ENCODE results near the gene EPG5. TPM values are rescaled to one million over a fixed set of nuclear protein-coding genes. Genes with fewer than 3 reads are reported as not detected.

The EPG5 gene
- total and polyA plus RNA-seq, 3 donors from 2014 or later = 19.0 to 66.4 (median 55.7) TPM

GRCh38 chr18:45841060-45841764 lies 125.9 kb downstream of the EPG5 start:
- DNase-seq = no peak
- Histone ChIP-seq H3K27ac (no peak overlapping the region), H3K4me1 (peaks cover 3% of the 10 kb centered on the region), H3K36me3 (ENCODE audit: low read depth, missing control alignments) (no peaks in the 10 kb centered on the region), H3K4me3 (no peak overlapping the region), H3K9me3 (no peaks in the 10 kb centered on the region), H3K27me3 (no peaks in the 10 kb centered on the region)
- no peak for TF ChIP-seq POLR2A (IDR thresholded peaks at IDR 0.05)
- TF ChIP-seq CTCF (IDR thresholded peaks at IDR 0.05) = no peak
- intact Hi-C loops (cut with DNase I; ENCODE audit: low total_unique reads) = no loop called here
- 75 to 88% methylated on average over 17 of the region's 17 CpGs for WGBS, 2 donors

DNA sequence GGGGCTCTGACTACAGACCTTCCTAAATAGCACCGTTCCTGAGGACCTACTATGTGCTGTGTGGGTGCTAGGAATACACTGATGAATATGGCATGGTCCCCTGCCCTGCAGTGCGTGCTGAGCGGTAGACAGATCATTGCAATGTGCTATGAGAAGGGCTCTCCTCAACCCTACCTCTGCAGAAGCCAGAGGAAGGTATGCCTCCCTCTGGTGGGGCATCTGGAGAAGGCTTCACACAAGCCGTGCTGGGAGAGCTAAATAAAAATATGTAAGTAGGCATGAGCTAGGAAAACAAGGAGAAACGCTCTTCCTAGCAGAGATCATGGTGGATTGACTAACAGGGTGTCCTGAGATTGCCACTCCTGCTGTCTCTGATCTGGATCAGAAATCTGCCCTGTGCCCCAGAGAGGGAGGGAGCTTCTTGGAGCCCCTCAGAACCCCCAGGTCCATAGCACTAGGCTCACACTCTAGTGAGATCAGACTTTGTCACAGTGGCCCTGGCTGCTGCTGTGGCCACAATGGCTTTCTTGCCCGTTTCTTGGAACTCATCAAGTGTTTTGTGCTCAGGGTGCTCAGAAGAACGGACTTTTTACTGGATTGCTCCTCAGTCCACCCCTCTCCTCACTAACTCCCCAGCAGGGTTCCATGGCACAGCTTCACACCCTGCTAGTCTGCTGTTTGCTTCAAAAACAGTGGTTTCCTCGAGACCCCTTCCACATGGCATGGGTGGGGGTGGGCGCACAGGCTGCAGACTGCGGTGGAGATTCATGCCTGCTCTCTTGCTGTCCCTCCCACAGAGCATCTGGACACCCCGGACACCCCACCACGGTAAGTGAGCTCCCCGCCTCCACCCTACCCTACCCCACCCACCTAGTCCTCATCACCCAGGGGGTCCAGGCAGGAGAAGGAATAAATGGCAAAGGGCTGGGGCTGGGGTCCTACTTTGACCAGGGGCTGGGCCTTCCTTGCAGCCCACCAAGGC lies 127.4 kb downstream of the EPG5 start:
- H3K4me1 ChIP-seq = peaks cover 5% of the 10 kb centered on the region
- TF ChIP-seq CTCF (IDR thresholded peaks at IDR 0.05) = peak; percentile 26 to 30 (median 26)
- TF ChIP-seq POLR2A (IDR thresholded peaks at IDR 0.05) = no peak
- no peaks in the 10 kb centered on the region for H3K27me3 ChIP-seq
- peak; percentile 40 for DNase-seq
- intact Hi-C loops (cut with DNase I; ENCODE audit: low total_unique reads) = no loop called here
- H3K36me3 ChIP-seq (ENCODE audit: low read depth, missing control alignments) = no peaks in the 10 kb centered on the region
- WGBS, 2 donors = 55 to 61% methylated on average over 7 to 13 of the region's 13 CpGs
- H3K9me3 ChIP-seq = no peaks in the 10 kb centered on the region
- no peak overlapping the region for H3K4me3 ChIP-seq
- no peak overlapping the region for H3K27ac ChIP-seq

DNA sequence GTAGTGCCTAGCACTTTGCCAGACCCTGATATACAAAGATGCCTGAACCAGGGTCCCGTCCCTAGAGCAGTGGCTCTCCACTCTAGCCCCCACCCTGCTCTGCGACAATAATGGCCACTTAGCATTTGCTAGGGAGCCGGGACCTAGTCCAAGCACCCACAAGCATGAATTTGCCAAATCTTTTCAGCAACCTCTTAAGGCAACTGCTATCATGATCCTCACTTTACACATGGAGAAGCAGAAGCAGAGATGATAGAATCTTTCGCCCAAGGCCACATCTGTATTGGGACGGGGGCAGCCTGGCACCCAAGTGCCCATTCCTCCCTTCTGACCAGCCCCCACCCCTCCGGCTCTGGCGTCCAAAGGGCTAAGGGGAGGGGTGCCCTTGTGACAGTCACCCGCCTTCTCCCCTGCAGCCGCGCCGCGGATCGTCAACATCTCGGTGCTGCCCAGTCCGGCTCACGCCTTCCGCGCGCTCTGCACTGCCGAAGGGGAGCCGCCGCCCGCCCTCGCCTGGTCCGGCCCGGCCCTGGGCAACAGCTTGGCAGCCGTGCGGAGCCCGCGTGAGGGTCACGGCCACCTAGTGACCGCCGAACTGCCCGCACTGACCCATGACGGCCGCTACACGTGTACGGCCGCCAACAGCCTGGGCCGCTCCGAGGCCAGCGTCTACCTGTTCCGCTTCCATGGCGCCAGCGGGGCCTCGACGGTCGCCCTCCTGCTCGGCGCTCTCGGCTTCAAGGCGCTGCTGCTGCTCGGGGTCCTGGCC lies 128.6 kb downstream of the EPG5 start:
- TF ChIP-seq POLR2A (IDR thresholded peaks at IDR 0.05) (no peak), CTCF (IDR thresholded peaks at IDR 0.05) (no peak)
- no peaks in the 10 kb centered on the region for H3K36me3 ChIP-seq (ENCODE audit: low read depth, missing control alignments)
- DNase-seq = no peak
- intact Hi-C loops (cut with DNase I; ENCODE audit: low total_unique reads) = no loop called here
- peaks cover 5% of the 10 kb centered on the region for H3K4me1 ChIP-seq
- no peak overlapping the region for H3K27ac ChIP-seq
- 0 to 10% methylated on average over 1 to 27 of the region's 53 CpGs for WGBS, 2 donors
- H3K4me3 ChIP-seq = peak overlapping the region in 1 of 2 donors; percentile 31
- no peaks in the 10 kb centered on the region for H3K9me3 ChIP-seq
- no peaks in the 10 kb centered on the region for H3K27me3 ChIP-seq

DNA sequence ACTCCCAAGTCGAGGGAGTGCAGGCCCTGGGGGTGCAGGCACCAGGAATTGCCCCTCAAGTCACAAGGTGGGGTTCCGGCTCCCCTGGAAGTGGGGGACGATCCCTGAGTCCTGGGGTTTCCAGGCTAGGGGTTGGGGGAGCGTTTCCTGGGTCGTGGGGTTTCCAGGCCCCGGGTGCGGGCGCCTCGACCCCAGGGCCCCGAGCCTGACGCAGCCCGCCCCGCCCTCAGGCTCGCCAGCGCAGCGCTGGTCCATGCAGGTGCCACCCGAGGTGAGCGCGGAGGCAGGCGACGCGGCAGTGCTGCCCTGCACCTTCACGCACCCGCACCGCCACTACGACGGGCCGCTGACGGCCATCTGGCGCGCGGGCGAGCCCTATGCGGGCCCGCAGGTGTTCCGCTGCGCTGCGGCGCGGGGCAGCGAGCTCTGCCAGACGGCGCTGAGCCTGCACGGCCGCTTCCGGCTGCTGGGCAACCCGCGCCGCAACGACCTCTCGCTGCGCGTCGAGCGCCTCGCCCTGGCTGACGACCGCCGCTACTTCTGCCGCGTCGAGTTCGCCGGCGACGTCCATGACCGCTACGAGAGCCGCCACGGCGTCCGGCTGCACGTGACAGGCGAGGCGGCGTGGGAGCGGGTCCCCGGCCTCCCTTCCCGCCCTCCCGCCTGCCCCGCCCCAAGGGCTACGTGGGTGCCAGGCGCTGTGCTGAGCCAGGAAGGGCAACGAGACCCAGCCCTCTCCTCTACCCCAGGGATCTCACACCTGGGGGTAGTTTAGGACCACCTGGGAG lies 129.7 kb downstream of the EPG5 start:
- Histone ChIP-seq H3K4me1 (peaks cover 5% of the 10 kb centered on the region), H3K27me3 (no peaks in the 10 kb centered on the region), H3K27ac (no peak overlapping the region), H3K9me3 (no peaks in the 10 kb centered on the region), H3K4me3 (peak overlapping the region; percentile 20 to 26), H3K36me3 (ENCODE audit: low read depth, missing control alignments) (no peaks in the 10 kb centered on the region)
- intact Hi-C loops (cut with DNase I; ENCODE audit: low total_unique reads) = no loop called here
- peak; percentile 49 for DNase-seq
- WGBS, 2 donors = 6 to 43% methylated on average over 1 to 65 of the region's 84 CpGs
- TF ChIP-seq POLR2A (IDR thresholded peaks at IDR 0.05) (no peak), CTCF (IDR thresholded peaks at IDR 0.05) (no peak)
